ENCODE measurements around the gene CFL1. TPM values are rescaled to one million over a fixed set of nuclear protein-coding genes. Genes with fewer than 3 reads are reported as not detected.
A peak's percentile ranks its signal among the peaks of the same experiment; 100 is the strongest.

The CFL1 gene
- total and polyA plus RNA-seq, 2 of the 8 experiments (the other 6 are each of a cell fraction or from before 2014, with no cell fraction given) = 1,252 to 1,365 TPM

DNA sequence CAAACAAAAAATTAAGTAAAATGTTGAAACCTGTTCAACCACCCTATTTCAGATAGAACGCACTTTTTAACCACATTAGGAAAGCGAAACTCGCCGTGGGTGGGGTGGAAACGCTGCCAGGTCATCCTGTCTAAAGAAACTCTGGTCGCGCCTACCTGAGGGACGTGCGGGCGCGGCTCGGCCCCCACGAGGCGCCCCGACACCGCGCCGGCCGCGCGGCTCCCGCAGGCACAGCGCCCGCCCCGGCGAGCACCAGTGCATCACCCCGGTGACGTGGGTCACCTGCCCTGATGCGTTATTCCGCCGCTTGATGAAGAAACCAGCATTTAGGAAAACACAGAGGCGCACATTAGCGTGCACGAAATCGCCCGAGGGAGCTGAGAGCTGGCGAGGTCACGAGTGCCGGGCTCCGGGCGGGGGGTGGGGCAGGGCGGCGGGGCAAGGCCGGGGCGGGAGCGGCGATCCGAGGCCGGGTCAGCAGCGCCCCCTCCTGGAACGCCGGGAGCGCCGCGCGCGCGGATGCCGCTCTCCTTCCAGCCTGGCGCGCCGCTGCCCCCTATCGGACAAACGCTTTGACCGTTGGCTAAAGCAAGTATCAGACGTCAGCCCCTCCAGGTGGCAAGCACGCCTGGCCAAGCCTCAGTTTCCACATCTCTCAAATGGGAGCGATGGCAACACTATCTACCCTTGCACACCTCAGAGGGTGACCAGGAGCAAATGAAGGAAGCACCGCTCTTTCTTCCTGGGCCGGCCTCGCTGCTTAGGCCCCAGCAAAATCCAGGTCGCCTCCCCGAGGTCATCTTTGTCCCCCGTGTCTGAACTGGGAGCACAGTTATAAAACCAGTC, 39.9 kb downstream of the CFL1 start (continued):
- no peak for TF ChIP-seq CTBP2 (IDR thresholded peaks at IDR 0.05; ENCODE audit: borderline replicate concordance, insufficient read depth, insufficient read length, low read length)
- TF ChIP-seq SRF (IDR thresholded peaks at IDR 0.05; ENCODE audit: low read depth, low read length) = 0 out of 2 replicates have a peak, but pooled peaks have one; percentile 10
- TF ChIP-seq ASH2L (IDR thresholded peaks at IDR 0.05; ENCODE audit: low read length) = no peak
- TF ChIP-seq TCF12 (IDR thresholded peaks at IDR 0.05; ENCODE audit: low read depth, low read length) = peak; percentile 75; the same call in 1 of the 2 replicates
- peak; percentile 27 for TF ChIP-seq NANOG (IDR thresholded peaks at IDR 0.05; ENCODE audit: insufficient read depth, low read depth, low read length, poor library complexity, severe bottlenecking)
- TF ChIP-seq SAP30 (IDR thresholded peaks at IDR 0.05; ENCODE audit: insufficient read depth, insufficient replicate concordance, low read length) = no peak
- no peak for TF ChIP-seq CBX8 (IDR thresholded peaks at IDR 0.05; ENCODE audit: borderline replicate concordance, low read depth, low read length)
- peak in 1 of 2 experiments; percentile 23; a peak in 1 of 4 replicates for TF ChIP-seq SIN3A (conservative IDR thresholded peaks at IDR 0.05 in 1 of 2, IDR thresholded peaks at IDR 0.05 in 1 of 2; ENCODE audit: low read depth in 1 of 2, low read length in 2 of 2)
- no peak; the same call in 1 of the 2 replicates for TF ChIP-seq CHD2 (IDR thresholded peaks at IDR 0.05; ENCODE audit: low read length)
- TF ChIP-seq, protein P1, sequence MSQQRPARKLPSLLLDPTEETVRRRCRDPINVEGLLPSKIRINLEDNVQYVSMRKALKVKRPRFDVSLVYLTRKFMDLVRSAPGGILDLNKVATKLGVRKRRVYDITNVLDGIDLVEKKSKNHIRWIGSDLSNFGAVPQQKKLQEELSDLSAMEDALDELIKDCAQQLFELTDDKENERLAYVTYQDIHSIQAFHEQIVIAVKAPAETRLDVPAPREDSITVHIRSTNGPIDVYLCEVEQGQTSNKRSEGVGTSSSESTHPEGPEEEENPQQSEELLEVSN (IDR thresholded peaks at IDR 0.05) = no peak
- TF ChIP-seq SIX5 (IDR thresholded peaks at IDR 0.05; ENCODE audit: low read depth, low read length) = no peak
- peak in 1 of 2 experiments; percentile 28; a peak in 1 of 3 replicates for TF ChIP-seq EP300 (IDR thresholded peaks at IDR 0.05; ENCODE audit: borderline replicate concordance in 1 of 2, low read depth in 2 of 2, low read length in 2 of 2)
- TF ChIP-seq, protein P2, sequence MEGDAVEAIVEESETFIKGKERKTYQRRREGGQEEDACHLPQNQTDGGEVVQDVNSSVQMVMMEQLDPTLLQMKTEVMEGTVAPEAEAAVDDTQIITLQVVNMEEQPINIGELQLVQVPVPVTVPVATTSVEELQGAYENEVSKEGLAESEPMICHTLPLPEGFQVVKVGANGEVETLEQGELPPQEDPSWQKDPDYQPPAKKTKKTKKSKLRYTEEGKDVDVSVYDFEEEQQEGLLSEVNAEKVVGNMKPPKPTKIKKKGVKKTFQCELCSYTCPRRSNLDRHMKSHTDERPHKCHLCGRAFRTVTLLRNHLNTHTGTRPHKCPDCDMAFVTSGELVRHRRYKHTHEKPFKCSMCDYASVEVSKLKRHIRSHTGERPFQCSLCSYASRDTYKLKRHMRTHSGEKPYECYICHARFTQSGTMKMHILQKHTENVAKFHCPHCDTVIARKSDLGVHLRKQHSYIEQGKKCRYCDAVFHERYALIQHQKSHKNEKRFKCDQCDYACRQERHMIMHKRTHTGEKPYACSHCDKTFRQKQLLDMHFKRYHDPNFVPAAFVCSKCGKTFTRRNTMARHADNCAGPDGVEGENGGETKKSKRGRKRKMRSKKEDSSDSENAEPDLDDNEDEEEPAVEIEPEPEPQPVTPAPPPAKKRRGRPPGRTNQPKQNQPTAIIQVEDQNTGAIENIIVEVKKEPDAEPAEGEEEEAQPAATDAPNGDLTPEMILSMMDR (IDR thresholded peaks at IDR 0.05; ENCODE audit: control extremely low read depth in 1 of 3, insufficient read depth in 1 of 3, low read depth in 1 of 3, low read length in 3 of 3) = peak; percentile 99 to 100 (median 99)
- no peak for TF ChIP-seq SUZ12 (IDR thresholded peaks at IDR 0.05; ENCODE audit: low read length)
- TF ChIP-seq YY1 (IDR thresholded peaks at IDR 0.05; ENCODE audit: low read depth, low read length) = peak; percentile 34; the same call in 1 of the 2 replicates
- TF ChIP-seq RXRA (IDR thresholded peaks at IDR 0.05; ENCODE audit: insufficient read depth, low read depth, low read length) = no peak
- TF ChIP-seq HDAC6 (IDR thresholded peaks at IDR 0.05; ENCODE audit: low read depth, low read length) = no peak
- TF ChIP-seq HDAC2 (IDR thresholded peaks at IDR 0.05; ENCODE audit: borderline replicate concordance in 1 of 2, low read depth in 2 of 2, low read length in 2 of 2) = peak in 1 of 2 experiments; percentile 97; a peak in 1 of 4 replicates

Measured in H1 (cell line).